ENCODE data around the gene UBN1.

DNA sequence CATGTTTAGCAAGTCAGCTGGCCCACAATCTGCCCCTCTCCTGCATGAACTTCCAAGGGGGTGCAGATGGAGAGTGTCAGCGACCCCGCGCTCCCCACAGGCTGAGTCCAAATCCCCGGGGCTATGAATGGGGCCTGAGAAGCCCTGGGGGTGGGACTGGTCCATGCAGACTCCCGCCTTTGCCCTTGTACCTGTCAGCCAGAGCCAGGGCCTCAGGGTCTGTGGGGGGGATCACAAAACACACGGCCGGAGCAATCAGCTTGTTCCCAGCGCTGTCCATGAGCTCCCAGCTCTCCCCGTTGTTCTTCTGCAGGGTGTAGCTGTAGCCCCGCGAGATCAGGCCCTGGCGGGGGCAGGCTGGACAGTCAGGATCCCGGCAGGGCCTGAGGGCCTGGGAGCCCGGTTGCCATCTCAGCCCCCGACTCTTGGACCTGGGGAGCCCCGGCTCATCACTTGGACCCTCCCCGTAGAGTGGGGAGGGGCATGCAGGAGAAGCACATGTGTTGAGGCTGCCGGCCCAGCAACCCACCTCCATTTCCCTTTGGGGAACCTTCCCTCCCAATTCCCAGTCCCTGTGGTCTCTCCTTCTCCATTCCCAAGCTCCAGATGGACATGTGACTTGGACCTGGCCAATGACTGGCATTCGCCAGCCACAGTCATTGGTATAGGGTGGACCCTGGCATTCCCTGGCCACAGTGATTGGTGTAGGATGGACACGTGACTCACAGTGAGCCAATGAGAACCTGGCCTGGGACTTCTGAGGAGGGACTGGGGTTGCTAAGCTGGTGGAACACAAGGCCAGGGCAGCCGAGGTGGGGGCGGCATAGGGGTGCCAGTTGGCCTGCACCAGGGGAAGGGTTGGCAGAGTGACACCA lies 47.2 kb downstream of the UBN1 start:
- TF ChIP-seq, protein P1, sequence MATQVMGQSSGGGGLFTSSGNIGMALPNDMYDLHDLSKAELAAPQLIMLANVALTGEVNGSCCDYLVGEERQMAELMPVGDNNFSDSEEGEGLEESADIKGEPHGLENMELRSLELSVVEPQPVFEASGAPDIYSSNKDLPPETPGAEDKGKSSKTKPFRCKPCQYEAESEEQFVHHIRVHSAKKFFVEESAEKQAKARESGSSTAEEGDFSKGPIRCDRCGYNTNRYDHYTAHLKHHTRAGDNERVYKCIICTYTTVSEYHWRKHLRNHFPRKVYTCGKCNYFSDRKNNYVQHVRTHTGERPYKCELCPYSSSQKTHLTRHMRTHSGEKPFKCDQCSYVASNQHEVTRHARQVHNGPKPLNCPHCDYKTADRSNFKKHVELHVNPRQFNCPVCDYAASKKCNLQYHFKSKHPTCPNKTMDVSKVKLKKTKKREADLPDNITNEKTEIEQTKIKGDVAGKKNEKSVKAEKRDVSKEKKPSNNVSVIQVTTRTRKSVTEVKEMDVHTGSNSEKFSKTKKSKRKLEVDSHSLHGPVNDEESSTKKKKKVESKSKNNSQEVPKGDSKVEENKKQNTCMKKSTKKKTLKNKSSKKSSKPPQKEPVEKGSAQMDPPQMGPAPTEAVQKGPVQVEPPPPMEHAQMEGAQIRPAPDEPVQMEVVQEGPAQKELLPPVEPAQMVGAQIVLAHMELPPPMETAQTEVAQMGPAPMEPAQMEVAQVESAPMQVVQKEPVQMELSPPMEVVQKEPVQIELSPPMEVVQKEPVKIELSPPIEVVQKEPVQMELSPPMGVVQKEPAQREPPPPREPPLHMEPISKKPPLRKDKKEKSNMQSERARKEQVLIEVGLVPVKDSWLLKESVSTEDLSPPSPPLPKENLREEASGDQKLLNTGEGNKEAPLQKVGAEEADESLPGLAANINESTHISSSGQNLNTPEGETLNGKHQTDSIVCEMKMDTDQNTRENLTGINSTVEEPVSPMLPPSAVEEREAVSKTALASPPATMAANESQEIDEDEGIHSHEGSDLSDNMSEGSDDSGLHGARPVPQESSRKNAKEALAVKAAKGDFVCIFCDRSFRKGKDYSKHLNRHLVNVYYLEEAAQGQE (IDR thresholded peaks at IDR 0.05) = no peak
- TF ChIP-seq, protein P2, sequence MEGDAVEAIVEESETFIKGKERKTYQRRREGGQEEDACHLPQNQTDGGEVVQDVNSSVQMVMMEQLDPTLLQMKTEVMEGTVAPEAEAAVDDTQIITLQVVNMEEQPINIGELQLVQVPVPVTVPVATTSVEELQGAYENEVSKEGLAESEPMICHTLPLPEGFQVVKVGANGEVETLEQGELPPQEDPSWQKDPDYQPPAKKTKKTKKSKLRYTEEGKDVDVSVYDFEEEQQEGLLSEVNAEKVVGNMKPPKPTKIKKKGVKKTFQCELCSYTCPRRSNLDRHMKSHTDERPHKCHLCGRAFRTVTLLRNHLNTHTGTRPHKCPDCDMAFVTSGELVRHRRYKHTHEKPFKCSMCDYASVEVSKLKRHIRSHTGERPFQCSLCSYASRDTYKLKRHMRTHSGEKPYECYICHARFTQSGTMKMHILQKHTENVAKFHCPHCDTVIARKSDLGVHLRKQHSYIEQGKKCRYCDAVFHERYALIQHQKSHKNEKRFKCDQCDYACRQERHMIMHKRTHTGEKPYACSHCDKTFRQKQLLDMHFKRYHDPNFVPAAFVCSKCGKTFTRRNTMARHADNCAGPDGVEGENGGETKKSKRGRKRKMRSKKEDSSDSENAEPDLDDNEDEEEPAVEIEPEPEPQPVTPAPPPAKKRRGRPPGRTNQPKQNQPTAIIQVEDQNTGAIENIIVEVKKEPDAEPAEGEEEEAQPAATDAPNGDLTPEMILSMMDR (IDR thresholded peaks at IDR 0.05; ENCODE audit: low read depth, low read length, missing input control) = no peak

Measured in liver (tissue), 2 donors.